Measurements from ENCODE around the gene CAMKMT.

CAMKMT gene

GRCh38 chr2:44605511-44605910 lies 243.8 kb downstream of the CAMKMT start:
- DNase-seq, result no peak

- no peak for DNase-seq
These were observed 250.5 kb downstream of the CAMKMT start for GRCh38 chr2:44612276-44612675.

GRCh38 chr2:44614940-44615339 lies 253.2 kb downstream of the CAMKMT start:
- no peak for DNase-seq

GRCh38 chr2:44615950-44616518 lies 254.3 kb downstream of the CAMKMT start:
- no peak for DNase-seq

GRCh38 chr2:44616667-44617155 lies 255.0 kb downstream of the CAMKMT start:
- DNase-seq, result peak in 1 of 6 experiments; percentile 19

GRCh38 chr2:44618251-44619023 lies 256.7 kb downstream of the CAMKMT start:
- DNase-seq, result no peak

- DNase-seq, result no peak
These were observed 258.6 kb downstream of the CAMKMT start for GRCh38 chr2:44620189-44620990.

GRCh38 chr2:44623622-44624351 lies 262.0 kb downstream of the CAMKMT start:
- DNase-seq, result no peak

GRCh38 chr2:44628297-44628696 lies 266.6 kb downstream of the CAMKMT start:
- DNase-seq, result no peak

- DNase-seq, result no peak
These were observed 271.4 kb downstream of the CAMKMT start for GRCh38 chr2:44632931-44633689.

- no peak for DNase-seq
These were observed 274.0 kb downstream of the CAMKMT start for GRCh38 chr2:44635725-44636124.

GRCh38 chr2:44638649-44639048 lies 276.9 kb downstream of the CAMKMT start:
- no peak for DNase-seq

- DNase-seq, result no peak
These were observed 277.7 kb downstream of the CAMKMT start for GRCh38 chr2:44639399-44639798.

GRCh38 chr2:44642123-44642857 lies 280.5 kb downstream of the CAMKMT start:
- no peak for DNase-seq

GRCh38 chr2:44645937-44646336 lies 284.2 kb downstream of the CAMKMT start:
- DNase-seq, result no peak

- DNase-seq, result no peak
These were observed 287.6 kb downstream of the CAMKMT start for GRCh38 chr2:44649381-44649780.

- no peak for DNase-seq
These were observed 289.0 kb downstream of the CAMKMT start for GRCh38 chr2:44650796-44651195.

- DNase-seq, result no peak
These were observed 290.2 kb downstream of the CAMKMT start for GRCh38 chr2:44651974-44652373.

- no peak for DNase-seq
These were observed 291.0 kb downstream of the CAMKMT start for GRCh38 chr2:44652701-44653100.

- no peak for DNase-seq
These were observed 293.7 kb downstream of the CAMKMT start for GRCh38 chr2:44655401-44655864.

GRCh38 chr2:44656460-44656859 lies 294.7 kb downstream of the CAMKMT start:
- DNase-seq, result no peak

Measured in stimulated activated naive CD4-positive, alpha-beta T cell (primary cell).